SU-DHL-6 (cell line): ENCODE measurements around the gene TBX20.

Experiments used
- EZH2phosphoT487 ChIP-seq: fragments of 200-600 bp; sonication (generic), shearing (Covaris generic); conservative IDR thresholded peaks from 2 replicates; pipeline ENCODE4 v1.6.1; 2018; ENCODE audit warnings: mild to moderate bottlenecking, antibody characterized with exemption, low read length, moderate library complexity, mixed read lengths
- TF ChIP-seq, protein P1 (sequence below): fragments of 200-600 bp; sonication (generic); IDR thresholded peaks from one replicate; pipeline ENCODE4 v1.5.1; 2017; ENCODE audit warnings: antibody characterized with exemption, mild to moderate bottlenecking, low read length, moderate library complexity; ENCODE audit not compliant: insufficient read depth, poor library complexity, severe bottlenecking

DNA sequence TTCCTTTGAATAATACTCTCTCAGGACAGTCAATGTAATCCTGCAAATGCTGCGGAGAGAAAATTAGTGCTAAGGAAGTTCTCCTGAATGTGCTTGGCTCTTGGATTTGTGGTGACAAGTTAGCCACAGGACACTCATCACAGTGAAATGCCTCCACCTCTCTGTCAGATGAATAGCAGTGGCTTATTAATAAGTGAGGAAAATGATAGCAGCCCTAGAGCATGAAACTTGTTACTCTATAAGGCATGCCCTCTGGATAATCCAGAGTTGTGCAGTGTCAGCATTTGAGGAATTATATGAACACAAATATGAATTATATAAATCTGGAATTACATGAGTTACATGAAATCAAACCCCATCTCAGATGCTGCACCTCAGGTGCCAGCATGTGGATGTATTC, 23.5 kb upstream of the TBX20 start:
- TF ChIP-seq, protein P1, sequence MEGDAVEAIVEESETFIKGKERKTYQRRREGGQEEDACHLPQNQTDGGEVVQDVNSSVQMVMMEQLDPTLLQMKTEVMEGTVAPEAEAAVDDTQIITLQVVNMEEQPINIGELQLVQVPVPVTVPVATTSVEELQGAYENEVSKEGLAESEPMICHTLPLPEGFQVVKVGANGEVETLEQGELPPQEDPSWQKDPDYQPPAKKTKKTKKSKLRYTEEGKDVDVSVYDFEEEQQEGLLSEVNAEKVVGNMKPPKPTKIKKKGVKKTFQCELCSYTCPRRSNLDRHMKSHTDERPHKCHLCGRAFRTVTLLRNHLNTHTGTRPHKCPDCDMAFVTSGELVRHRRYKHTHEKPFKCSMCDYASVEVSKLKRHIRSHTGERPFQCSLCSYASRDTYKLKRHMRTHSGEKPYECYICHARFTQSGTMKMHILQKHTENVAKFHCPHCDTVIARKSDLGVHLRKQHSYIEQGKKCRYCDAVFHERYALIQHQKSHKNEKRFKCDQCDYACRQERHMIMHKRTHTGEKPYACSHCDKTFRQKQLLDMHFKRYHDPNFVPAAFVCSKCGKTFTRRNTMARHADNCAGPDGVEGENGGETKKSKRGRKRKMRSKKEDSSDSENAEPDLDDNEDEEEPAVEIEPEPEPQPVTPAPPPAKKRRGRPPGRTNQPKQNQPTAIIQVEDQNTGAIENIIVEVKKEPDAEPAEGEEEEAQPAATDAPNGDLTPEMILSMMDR: no peak
- no peak for TF ChIP-seq EZH2phosphoT487
